ENCODE data around the gene SFXN1. TPM values are rescaled to one million over a fixed set of nuclear protein-coding genes. Genes with fewer than 3 reads are reported as not detected.
A peak's percentile ranks its signal among the peaks of the same experiment; 100 is the strongest.
"Not testable (repeated sequence)": the region's sequence is repeated elsewhere in the genome, so short reads cannot be mapped to it uniquely, and the experiment has no call there.

Gene SFXN1
- total RNA-seq (2014; rRNA removed; shearing (Covaris generic)), result 104 and 115 TPM in 2 replicates

- H3K27me3 ChIP-seq (ENCODE audit: control insufficient read depth, insufficient read depth, low read length), result peaks cover 6% of the 10 kb centered on the region; the same call in 1 of the 2 replicates
- H3K4me3 ChIP-seq (ENCODE audit: insufficient read depth, low read depth, low read length), result peak within 1 kb of the TSS; percentile 91
- peak; percentile 99 for DNase-seq
- H3K36me3 ChIP-seq (replicated peaks; ENCODE audit: control insufficient read depth, insufficient read depth, low read length), result no peaks in the 10 kb centered on the region; the same call in none of the 2 replicates
These were observed at the start of gene SFXN1 for GRCh38 chr5:175478384-175479124. Gene SFXN1, plus strand, starts transcription at chr5:175478560. Its CDS starts 13,544 bp downstream, at chr5:175492104.

- Histone ChIP-seq H3K27me3 (ENCODE audit: control insufficient read depth, insufficient read depth, low read length) (no peaks in the 10 kb centered on the region), H3K36me3 (replicated peaks; ENCODE audit: control insufficient read depth, insufficient read depth, low read length) (no peaks in the 10 kb centered on the region), H3K4me3 (ENCODE audit: insufficient read depth, low read depth, low read length) (no peak overlapping the region)
- DNase-seq, result no peak
These were observed 43.6 kb upstream of the SFXN1 start for GRCh38 chr5:175434800-175435199.

GRCh38 chr5:175436359-175436758, 42.0 kb upstream of the SFXN1 start:
- H3K27me3 ChIP-seq (ENCODE audit: control insufficient read depth, insufficient read depth, low read length), result no peaks in the 10 kb centered on the region
- no peak for DNase-seq
- no peaks in the 10 kb centered on the region for H3K36me3 ChIP-seq (replicated peaks; ENCODE audit: control insufficient read depth, insufficient read depth, low read length)
- H3K4me3 ChIP-seq (ENCODE audit: insufficient read depth, low read depth, low read length), result no peak overlapping the region

GRCh38 chr5:175438234-175438857, 40.0 kb upstream of the SFXN1 start:
- Histone ChIP-seq H3K27me3 (ENCODE audit: control insufficient read depth, insufficient read depth, low read length) (peaks cover 15% of the 10 kb centered on the region), H3K36me3 (replicated peaks; ENCODE audit: control insufficient read depth, insufficient read depth, low read length) (no peaks in the 10 kb centered on the region)

GRCh38 chr5:175443514-175444059, 34.8 kb upstream of the SFXN1 start:
- peaks cover 39% of the 10 kb centered on the region for H3K27me3 ChIP-seq (ENCODE audit: control insufficient read depth, insufficient read depth, low read length)
- peak overlapping the region; percentile 50 for H3K4me3 ChIP-seq (ENCODE audit: insufficient read depth, low read depth, low read length)
- peak; percentile 61 for DNase-seq

More at GRCh38 chr5:175438234-175438857, 40.0 kb upstream of the SFXN1 start:
- DNase-seq, result no peak
- H3K4me3 ChIP-seq (ENCODE audit: insufficient read depth, low read depth, low read length), result no peak overlapping the region

GRCh38 chr5:175444060-175444904, 34.1 kb upstream of the SFXN1 start, which contains the start of gene DRD1:
Gene DRD1, minus strand, starts transcription at chr5:175444182. Its CDS starts 1,083 bp downstream, at chr5:175443099.
- Histone ChIP-seq H3K27me3 (ENCODE audit: control insufficient read depth, insufficient read depth, low read length) (peaks cover 39% of the 10 kb centered on the region), H3K36me3 (replicated peaks; ENCODE audit: control insufficient read depth, insufficient read depth, low read length) (no peaks in the 10 kb centered on the region), H3K4me3 (ENCODE audit: insufficient read depth, low read depth, low read length) (peak within 1 kb of the TSS; percentile 50)
- peak; percentile 93 for DNase-seq

More at GRCh38 chr5:175443514-175444059, 34.8 kb upstream of the SFXN1 start:
- no peaks in the 10 kb centered on the region for H3K36me3 ChIP-seq (replicated peaks; ENCODE audit: control insufficient read depth, insufficient read depth, low read length)

GRCh38 chr5:175444905-175445456, 33.4 kb upstream of the SFXN1 start:
- DNase-seq, result peak; percentile 71
- peak overlapping the region; percentile 19; the same call in 1 of the 2 replicates for H3K4me3 ChIP-seq (ENCODE audit: insufficient read depth, low read depth, low read length)
- H3K27me3 ChIP-seq (ENCODE audit: control insufficient read depth, insufficient read depth, low read length), result peaks cover 39% of the 10 kb centered on the region
- no peaks in the 10 kb centered on the region for H3K36me3 ChIP-seq (replicated peaks; ENCODE audit: control insufficient read depth, insufficient read depth, low read length)

- DNase-seq; H3K36me3 ChIP-seq (replicated peaks; ENCODE audit: control insufficient read depth, insufficient read depth, low read length): not testable (repeated sequence)
- H3K27me3 ChIP-seq (ENCODE audit: control insufficient read depth, insufficient read depth, low read length), result peaks cover 39% of the 10 kb centered on the region
These were observed 32.0 kb upstream of the SFXN1 start for GRCh38 chr5:175446378-175446777.

GRCh38 chr5:175447571-175447970, 30.8 kb upstream of the SFXN1 start:
- no peak overlapping the region for H3K4me3 ChIP-seq (ENCODE audit: insufficient read depth, low read depth, low read length)
- peaks cover 31% of the 10 kb centered on the region for H3K27me3 ChIP-seq (ENCODE audit: control insufficient read depth, insufficient read depth, low read length)
- no peaks in the 10 kb centered on the region for H3K36me3 ChIP-seq (replicated peaks; ENCODE audit: control insufficient read depth, insufficient read depth, low read length)
- no peak for DNase-seq

More at GRCh38 chr5:175446378-175446777, 32.0 kb upstream of the SFXN1 start:
- H3K4me3 ChIP-seq (ENCODE audit: insufficient read depth, low read depth, low read length), result not testable (repeated sequence)

GRCh38 chr5:175448276-175448675, 30.1 kb upstream of the SFXN1 start:
- DNase-seq, result peak; percentile 23
- Histone ChIP-seq H3K36me3 (replicated peaks; ENCODE audit: control insufficient read depth, insufficient read depth, low read length) (no peaks in the 10 kb centered on the region), H3K4me3 (ENCODE audit: insufficient read depth, low read depth, low read length) (no peak overlapping the region), H3K27me3 (ENCODE audit: control insufficient read depth, insufficient read depth, low read length) (peaks cover 24% of the 10 kb centered on the region)

GRCh38 chr5:175452166-175452565, 26.2 kb upstream of the SFXN1 start:
- Histone ChIP-seq H3K27me3 (ENCODE audit: control insufficient read depth, insufficient read depth, low read length) (peaks cover 1% of the 10 kb centered on the region; the same call in 1 of the 2 replicates), H3K36me3 (replicated peaks; ENCODE audit: control insufficient read depth, insufficient read depth, low read length) (no peaks in the 10 kb centered on the region), H3K4me3 (ENCODE audit: insufficient read depth, low read depth, low read length) (no peak overlapping the region)
- no peak for DNase-seq

GRCh38 chr5:175454338-175454737, 24.0 kb upstream of the SFXN1 start:
- not testable (repeated sequence) for H3K27me3 ChIP-seq (ENCODE audit: control insufficient read depth, insufficient read depth, low read length)

GRCh38 chr5:175456105-175456742, 22.1 kb upstream of the SFXN1 start:
- H3K27me3 ChIP-seq (ENCODE audit: control insufficient read depth, insufficient read depth, low read length), result no peaks in the 10 kb centered on the region
- no peaks in the 10 kb centered on the region for H3K36me3 ChIP-seq (replicated peaks; ENCODE audit: control insufficient read depth, insufficient read depth, low read length)
- no peak for DNase-seq
- H3K4me3 ChIP-seq (ENCODE audit: insufficient read depth, low read depth, low read length), result no peak overlapping the region

More at GRCh38 chr5:175454338-175454737, 24.0 kb upstream of the SFXN1 start:
- not testable (repeated sequence) for DNase-seq; H3K36me3 ChIP-seq (replicated peaks; ENCODE audit: control insufficient read depth, insufficient read depth, low read length); H3K4me3 ChIP-seq (ENCODE audit: insufficient read depth, low read depth, low read length)
